Colonic mucosa (tissue), 4 donors: Measurements from ENCODE around the gene S100A7A. TPM values are rescaled to one million over a fixed set of nuclear protein-coding genes. Genes with fewer than 3 reads are reported as not detected.
"Not testable (repeated sequence)": the region's sequence is repeated elsewhere in the genome, so short reads cannot be mapped to it uniquely, and the experiment has no call there.

Experiments
- DNase-seq: peaks from one replicate; pipeline ENCODE4 v3.0.0-alpha.2; 2020
- H3K27ac ChIP-seq: fragments of 200-600 bp; one replicate; pipeline ENCODE4 v1.8.0; 2021
- H3K27me3 ChIP-seq: fragments of 200-600 bp; one replicate; pipeline ENCODE4 v1.8.0; 2021
- H3K36me3 ChIP-seq: fragments of 200-600 bp; one replicate; pipeline ENCODE4 v1.8.0; 2021
- H3K4me1 ChIP-seq: fragments of 200-600 bp; one replicate; pipeline ENCODE4 v1.8.0; 2021; ENCODE audit warnings: mild to moderate bottlenecking
- H3K4me3 ChIP-seq: fragments of 200-600 bp; one replicate; pipeline ENCODE4 v1.8.0; 2021
- H3K9ac ChIP-seq, 2 donors: one replicate each; pipeline ENCODE4 v1.7.0; 2013; ENCODE audit warnings: control low read depth in 2 of 2, low read depth in 2 of 2, low read length in 2 of 2
- H3K9me3 ChIP-seq: fragments of 200-600 bp; one replicate; pipeline ENCODE4 v1.8.0; 2021
- CTCF ChIP-seq: fragments of 200-600 bp; IDR thresholded peaks from one replicate; pipeline ENCODE4 v1.8.0; 2022; ENCODE audit warnings: antibody characterized with exemption, mild to moderate bottlenecking
- intact Hi-C: fragments of 100-400 bp; cut with DNase I; formaldehyde crosslinking; loops from one replicate; pipeline ENCODE4 v1.14.1; 2022
- total RNA-seq, 2 donors: library from RNA; stranded (reverse); fragmentation: NEBNext Ultra II Directional in 1 of 2; extraction: Animal tissue kit (Norgen Biotek cat#: 25700) in 1 of 2; gene quantifications; one replicate each; pipeline ENCODE4 v1.2.1, GENCODE V29; 2021
- donor health status: healthy.
- donor health status: DM: no; HTN: no; CAD: no.
- donor health status: DM: no; HTN: no; CAD: no.

The S100A7A gene
- total RNA-seq, 2 donors from 2014 or later = not detected

GRCh38 chr1:153403421-153404085 is 12.8 kb upstream of the S100A7A start:
- intact Hi-C loops = loop anchor here (10.0 kb wide), 1 partner anchor 49 kb away; the partner anchor contains the start of gene S100A9
- H3K9ac ChIP-seq = no peak overlapping the region
- H3K4me1 ChIP-seq = no peaks in the 10 kb centered on the region
- H3K4me3 ChIP-seq = no peak overlapping the region
- no peak for TF ChIP-seq CTCF
- no peak overlapping the region for H3K27ac ChIP-seq
- no peaks in the 10 kb centered on the region for H3K9me3 ChIP-seq
- DNase-seq = no peak
- no peaks in the 10 kb centered on the region for H3K36me3 ChIP-seq
- no peaks in the 10 kb centered on the region for H3K27me3 ChIP-seq

GRCh38 chr1:153404086-153404635 is 12.2 kb upstream of the S100A7A start:
- no peaks in the 10 kb centered on the region for H3K27me3 ChIP-seq
- intact Hi-C loops = loop anchor here (10.0 kb wide), 1 partner anchor 49 kb away; the partner anchor contains the start of gene S100A9
- TF ChIP-seq CTCF = no peak
- no peak for DNase-seq
- no peak overlapping the region for H3K27ac ChIP-seq
- H3K9me3 ChIP-seq = no peaks in the 10 kb centered on the region
- no peaks in the 10 kb centered on the region for H3K36me3 ChIP-seq
- H3K4me3 ChIP-seq = no peak overlapping the region
- H3K4me1 ChIP-seq = no peaks in the 10 kb centered on the region
- H3K9ac ChIP-seq = no peak overlapping the region

GRCh38 chr1:153404768-153405167 is 11.6 kb upstream of the S100A7A start:
- Histone ChIP-seq H3K36me3 (no peaks in the 10 kb centered on the region), H3K27me3 (no peaks in the 10 kb centered on the region), H3K27ac (no peak overlapping the region), H3K4me1 (no peaks in the 10 kb centered on the region), H3K9me3 (no peaks in the 10 kb centered on the region), H3K9ac (no peak overlapping the region), H3K4me3 (no peak overlapping the region)
- intact Hi-C loops = loop anchor here (10.0 kb wide), 1 partner anchor 50 kb away; the partner anchor contains the start of gene S100A9
- peak; percentile 37 for TF ChIP-seq CTCF
- DNase-seq = peak; percentile 61

- not testable (repeated sequence) for H3K9ac ChIP-seq, DNase-seq, H3K9me3 ChIP-seq, H3K27ac ChIP-seq, H3K4me1 ChIP-seq, H3K36me3 ChIP-seq, H3K27me3 ChIP-seq, H3K4me3 ChIP-seq
- intact Hi-C loops = loop anchor here (10.0 kb wide), 1 partner anchor 51 kb away; the partner anchor contains the start of gene S100A9
Measured at GRCh38 chr1:153405825-153406599, 10.3 kb upstream of the S100A7A start.

- intact Hi-C loops = loop anchor here (10.0 kb wide), 1 partner anchor 52 kb away; the partner anchor contains the start of gene S100A9
- not testable (repeated sequence) for H3K9ac ChIP-seq, H3K9me3 ChIP-seq, H3K4me3 ChIP-seq, H3K27ac ChIP-seq, H3K27me3 ChIP-seq, DNase-seq, H3K36me3 ChIP-seq, H3K4me1 ChIP-seq
Measured at GRCh38 chr1:153407274-153407673, 9.0 kb upstream of the S100A7A start.

- H3K27ac ChIP-seq, DNase-seq, H3K36me3 ChIP-seq, H3K9me3 ChIP-seq, H3K27me3 ChIP-seq, H3K9ac ChIP-seq, H3K4me1 ChIP-seq, H3K4me3 ChIP-seq, intact Hi-C loops: not testable (repeated sequence)
Measured at GRCh38 chr1:153413961-153414360, 2.4 kb upstream of the S100A7A start.
